PC-3 (cell line): ENCODE results near the gene PLCD1. TPM values are rescaled to one million over a fixed set of nuclear protein-coding genes. Genes with fewer than 3 reads are reported as not detected.

ENCODE experiments used
- ATAC-seq: fragments of 200-7000 bp; cut with Tn5 transposase; 2 replicates; pipeline ENCODE4 v1.9.1; 2020; ENCODE audit warnings: mild to moderate bottlenecking, moderate library complexity
- BruUV-seq: library from RNA; stranded (reverse); fragments of 400-500 nt; replicated peaks from 2 replicates; lab custom pipeline; 2021; lab: Mats Ljungman, UMichigan
- CTCF ChIA-PET: fragments of 300-600 bp; sonication (Branson Sonifier 250); formaldehyde crosslinking; loops from one replicate; lab custom pipeline; 2022; ENCODE audit warnings: antibody characterized with exemption; lab: Charles Lee
- POLR2A ChIA-PET: fragments of 300-600 bp; sonication (Branson Sonifier 250); formaldehyde crosslinking; loops from one replicate; lab custom pipeline; 2022; ENCODE audit warnings: antibody characterized with exemption; ENCODE audit not compliant: unreplicated experiment; lab: Charles Lee
- DNase-seq: peaks from one replicate; pipeline ENCODE4 v3.0.0-alpha.2; 2015
- H2AFZ ChIP-seq: fragments of 300-600 bp; sonication (generic); 2 replicates; pipeline ENCODE4 v1.6.0; 2016; ENCODE audit warnings: antibody characterized with exemption, low read length
- H3F3A ChIP-seq: fragments of 300-600 bp; sonication (generic); one replicate; pipeline ENCODE4 v1.6.0; 2017; ENCODE audit warnings: antibody characterized with exemption, low read length, control low read depth, mild to moderate bottlenecking; ENCODE audit not compliant: unreplicated experiment
- H3K27ac ChIP-seq: fragments of 300-600 bp; sonication (generic); 2 replicates; pipeline ENCODE4 v1.5.1; 2016; ENCODE audit warnings: mild to moderate bottlenecking, low read length
- H3K27me3 ChIP-seq: fragments of 300-600 bp; sonication (generic); 2 replicates; pipeline ENCODE4 v1.6.1; 2016; ENCODE audit warnings: low read length, mixed read lengths
- H3K36me3 ChIP-seq: fragments of 300-600 bp; sonication (generic); 2 replicates; pipeline ENCODE4 v1.6.1; 2016; ENCODE audit warnings: low read depth, mixed run types, low read length, mixed read lengths
- H3K4me1 ChIP-seq: fragments of 300-600 bp; sonication (generic); 2 replicates; pipeline ENCODE4 v1.5.1; 2016; ENCODE audit warnings: low read length; ENCODE audit not compliant: insufficient read depth
- H3K4me2 ChIP-seq: fragments of 300-600 bp; sonication (generic); 2 replicates; pipeline ENCODE4 v1.6.0; 2016; ENCODE audit warnings: low read length
- H3K4me3 ChIP-seq: fragments of 300-600 bp; sonication (generic); 2 replicates; pipeline ENCODE4 v1.5.1; 2016; ENCODE audit warnings: mild to moderate bottlenecking, low read length, mixed read lengths
- H3K79me2 ChIP-seq: fragments of 300-600 bp; sonication (generic); 2 replicates; pipeline ENCODE4 v1.6.1; 2017; ENCODE audit warnings: low read length, mixed read lengths
- H3K9ac ChIP-seq: fragments of 300-600 bp; sonication (generic); 2 replicates; pipeline ENCODE4 v1.6.0; 2016; ENCODE audit warnings: mild to moderate bottlenecking, low read length
- H3K9me2 ChIP-seq: fragments of 300-600 bp; sonication (generic); replicated peaks from 2 replicates; pipeline ENCODE4 v1.6.1; 2016; ENCODE audit warnings: mixed run types, low read length, mixed read lengths
- H3K9me3 ChIP-seq: fragments of 300-600 bp; sonication (generic); 2 replicates; pipeline ENCODE4 v1.6.1; 2016; ENCODE audit warnings: low read length, mixed read lengths
- H4K20me1 ChIP-seq: fragments of 300-600 bp; sonication (generic); 2 replicates; pipeline ENCODE4 v1.6.1; 2016; ENCODE audit warnings: low read length, mixed read lengths
- EZH2 ChIP-seq: fragments of 300-600 bp; sonication (generic); IDR thresholded peaks from one replicate; pipeline ENCODE4 v1.6.1; 2017; ENCODE audit warnings: antibody characterized with exemption, mild to moderate bottlenecking, low read length; ENCODE audit not compliant: unreplicated experiment
- EZH2phosphoT487 ChIP-seq: fragments of 300-600 bp; sonication (generic); IDR thresholded peaks from 2 replicates; pipeline ENCODE4 v1.6.1; 2018; ENCODE audit warnings: mild to moderate bottlenecking, antibody characterized with exemption, low read length, borderline replicate concordance
- intact Hi-C: fragments of 100-400 bp; cut with micrococcal nuclease; formaldehyde crosslinking; loops from 2 replicates; pipeline ENCODE4 v1.9.0; 2023
- total RNA-seq: library from RNA; depleted of rRNA; stranded (reverse); fragments of >200 nt; gene quantifications from 2 replicates; pipeline ENCODE4 v1.2.3, GENCODE V29; 2014
- TF ChIP-seq, protein P1 (sequence below): fragments of 300-600 bp; sonication (generic); conservative IDR thresholded peaks from 2 replicates; pipeline ENCODE4 v1.5.1; 2017; ENCODE audit warnings: antibody characterized with exemption, low read depth, mild to moderate bottlenecking, low read length

PLCD1 gene
- total RNA-seq, 1 experiment from 2014 or later: 18.5 TPM

DNA sequence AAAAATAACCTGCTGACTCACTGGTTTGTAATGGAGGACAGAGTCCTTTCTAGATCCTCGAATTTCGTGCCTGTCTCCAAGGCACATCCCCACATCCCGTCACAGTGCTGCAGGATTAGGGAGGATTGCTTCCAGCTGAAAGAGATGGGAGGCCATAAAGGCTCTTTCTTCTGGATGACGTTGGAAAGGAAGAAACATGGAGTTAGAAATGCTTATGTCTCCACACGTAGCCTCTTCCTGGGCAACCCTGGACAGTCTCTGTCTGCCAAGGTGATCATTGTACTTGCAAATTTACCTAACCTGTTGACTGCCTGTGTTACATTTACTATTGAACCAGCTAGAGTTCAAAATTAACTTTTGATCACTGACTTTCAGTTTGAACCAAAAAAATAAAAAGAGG, 66.4 kb downstream of the PLCD1 start:
- H3K36me3 ChIP-seq: no peaks in the 10 kb centered on the region
- ATAC-seq (no peak), DNase-seq (no peak)
- H3K79me2 ChIP-seq: no peaks in the 10 kb centered on the region
- H3F3A ChIP-seq: no peaks in the 10 kb centered on the region
- no peak overlapping the region for H2AFZ ChIP-seq
- BruUV-seq: no TSS peak
- H3K27ac ChIP-seq: no peak overlapping the region
- no peaks in the 10 kb centered on the region for H3K9me3 ChIP-seq
- ChIA-PET POLR2A (no interaction called here), CTCF (no interaction called here)
- no peak overlapping the region for H3K9ac ChIP-seq
- no peaks in the 10 kb centered on the region for H4K20me1 ChIP-seq
- no peaks in the 10 kb centered on the region for H3K27me3 ChIP-seq
- TF ChIP-seq EZH2 (no peak), EZH2phosphoT487 (no peak)
- TF ChIP-seq, protein P1, sequence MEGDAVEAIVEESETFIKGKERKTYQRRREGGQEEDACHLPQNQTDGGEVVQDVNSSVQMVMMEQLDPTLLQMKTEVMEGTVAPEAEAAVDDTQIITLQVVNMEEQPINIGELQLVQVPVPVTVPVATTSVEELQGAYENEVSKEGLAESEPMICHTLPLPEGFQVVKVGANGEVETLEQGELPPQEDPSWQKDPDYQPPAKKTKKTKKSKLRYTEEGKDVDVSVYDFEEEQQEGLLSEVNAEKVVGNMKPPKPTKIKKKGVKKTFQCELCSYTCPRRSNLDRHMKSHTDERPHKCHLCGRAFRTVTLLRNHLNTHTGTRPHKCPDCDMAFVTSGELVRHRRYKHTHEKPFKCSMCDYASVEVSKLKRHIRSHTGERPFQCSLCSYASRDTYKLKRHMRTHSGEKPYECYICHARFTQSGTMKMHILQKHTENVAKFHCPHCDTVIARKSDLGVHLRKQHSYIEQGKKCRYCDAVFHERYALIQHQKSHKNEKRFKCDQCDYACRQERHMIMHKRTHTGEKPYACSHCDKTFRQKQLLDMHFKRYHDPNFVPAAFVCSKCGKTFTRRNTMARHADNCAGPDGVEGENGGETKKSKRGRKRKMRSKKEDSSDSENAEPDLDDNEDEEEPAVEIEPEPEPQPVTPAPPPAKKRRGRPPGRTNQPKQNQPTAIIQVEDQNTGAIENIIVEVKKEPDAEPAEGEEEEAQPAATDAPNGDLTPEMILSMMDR: no peak
- H3K4me3 ChIP-seq: no peak overlapping the region
- intact Hi-C loops: no loop called here
- H3K4me1 ChIP-seq: no peaks in the 10 kb centered on the region
- no peak overlapping the region for H3K4me2 ChIP-seq
- no peaks in the 10 kb centered on the region for H3K9me2 ChIP-seq

DNA sequence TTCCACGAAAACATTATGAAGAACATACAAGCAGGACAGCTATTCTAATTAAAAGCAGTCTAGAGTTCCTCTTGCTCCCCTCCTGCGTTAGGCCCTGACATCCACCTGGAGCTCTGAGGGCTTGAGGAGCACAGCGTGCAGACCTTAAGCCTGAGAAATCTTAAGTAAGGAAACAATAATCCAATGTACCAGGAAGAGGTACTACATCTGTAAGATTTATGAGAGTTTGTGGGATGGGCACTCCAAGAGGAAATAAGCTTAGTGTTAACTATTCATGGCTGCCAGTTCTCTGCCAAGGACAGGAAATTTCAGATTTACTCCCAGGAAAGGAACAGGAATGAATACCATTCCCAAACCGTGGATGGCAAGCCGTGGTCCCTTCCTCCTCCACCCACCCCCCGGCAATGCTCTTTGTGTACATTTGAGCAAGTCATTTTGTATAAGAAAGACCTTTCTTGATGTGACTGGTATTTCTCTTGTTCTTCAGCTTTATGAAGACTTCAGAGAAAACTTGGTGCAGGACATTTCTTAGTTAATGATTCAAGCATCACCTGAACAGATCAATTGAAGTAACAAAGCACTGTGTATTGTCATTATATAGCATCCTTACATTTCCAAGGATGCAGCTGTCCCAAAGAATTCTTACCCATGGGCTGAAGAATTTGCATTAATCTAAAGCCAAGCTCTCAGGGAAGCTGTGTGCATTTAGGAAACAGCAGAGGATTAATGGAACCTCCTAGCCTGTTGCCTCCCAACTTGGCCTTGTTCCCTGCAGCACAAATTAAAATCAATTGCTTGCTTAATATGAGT, 67.6 kb downstream of the PLCD1 start:
- H3K4me3 ChIP-seq: no peak overlapping the region
- H3K4me2 ChIP-seq: no peak overlapping the region
- no peaks in the 10 kb centered on the region for H3K79me2 ChIP-seq
- H3K36me3 ChIP-seq: no peaks in the 10 kb centered on the region
- peak; percentile 57; the same call in 1 of the 2 replicates for ATAC-seq
- no peak overlapping the region for H2AFZ ChIP-seq
- intact Hi-C loops: no loop called here
- TF ChIP-seq EZH2phosphoT487 (no peak), EZH2 (no peak)
- TF ChIP-seq, protein P1: no peak
- no peaks in the 10 kb centered on the region for H3K9me2 ChIP-seq
- no peak for DNase-seq
- ChIA-PET POLR2A (no interaction called here), CTCF (no interaction called here)
- H3K27ac ChIP-seq: no peak overlapping the region
- H3K9me3 ChIP-seq: no peaks in the 10 kb centered on the region
- H3F3A ChIP-seq: no peaks in the 10 kb centered on the region
- H3K9ac ChIP-seq: no peak overlapping the region
- no TSS peak for BruUV-seq
- no peaks in the 10 kb centered on the region for H4K20me1 ChIP-seq
- H3K27me3 ChIP-seq: no peaks in the 10 kb centered on the region
- H3K4me1 ChIP-seq: no peaks in the 10 kb centered on the region

DNA sequence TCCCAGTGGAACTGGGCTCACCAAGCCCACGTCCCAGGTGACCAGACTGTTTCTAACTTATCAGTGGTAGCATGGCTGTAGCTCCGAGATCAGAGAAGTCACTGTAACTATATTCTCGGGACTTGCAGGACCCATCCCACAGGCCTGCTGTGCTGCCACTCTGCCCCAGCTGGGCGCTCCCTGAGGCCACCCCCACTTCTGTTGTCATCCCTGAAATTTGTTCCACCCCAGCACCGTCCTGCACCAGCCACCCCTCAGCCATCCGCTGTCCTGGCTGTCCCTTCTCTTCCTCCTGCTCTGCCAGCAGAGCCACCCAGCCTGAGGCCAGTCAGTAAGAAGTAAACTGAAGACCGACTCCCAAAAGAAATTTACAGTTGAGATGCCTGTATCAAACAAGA, 71.9 kb downstream of the PLCD1 start:
- H3K4me2 ChIP-seq: no peak overlapping the region
- DNase-seq: no peak
- no peaks in the 10 kb centered on the region for H3K9me2 ChIP-seq
- no peaks in the 10 kb centered on the region for H3K79me2 ChIP-seq
- no peak overlapping the region for H3K27ac ChIP-seq
- ChIA-PET POLR2A (no interaction called here), CTCF (no interaction called here)
- no peaks in the 10 kb centered on the region for H4K20me1 ChIP-seq
- no peak for ATAC-seq
- H3K9ac ChIP-seq: no peak overlapping the region
- no peaks in the 10 kb centered on the region for H3K9me3 ChIP-seq
- no peak overlapping the region for H3K4me3 ChIP-seq
- no peaks in the 10 kb centered on the region for H3K36me3 ChIP-seq
- no peaks in the 10 kb centered on the region for H3K27me3 ChIP-seq
- H2AFZ ChIP-seq: no peak overlapping the region
- no peaks in the 10 kb centered on the region for H3K4me1 ChIP-seq
- TF ChIP-seq EZH2phosphoT487 (no peak), EZH2 (no peak)
- TF ChIP-seq, protein P1: no peak
- intact Hi-C loops: no loop called here
- no peaks in the 10 kb centered on the region for H3F3A ChIP-seq
- no TSS peak for BruUV-seq
